Measurements from ENCODE around the gene RAMP2.

- TF ChIP-seq, protein P1, sequence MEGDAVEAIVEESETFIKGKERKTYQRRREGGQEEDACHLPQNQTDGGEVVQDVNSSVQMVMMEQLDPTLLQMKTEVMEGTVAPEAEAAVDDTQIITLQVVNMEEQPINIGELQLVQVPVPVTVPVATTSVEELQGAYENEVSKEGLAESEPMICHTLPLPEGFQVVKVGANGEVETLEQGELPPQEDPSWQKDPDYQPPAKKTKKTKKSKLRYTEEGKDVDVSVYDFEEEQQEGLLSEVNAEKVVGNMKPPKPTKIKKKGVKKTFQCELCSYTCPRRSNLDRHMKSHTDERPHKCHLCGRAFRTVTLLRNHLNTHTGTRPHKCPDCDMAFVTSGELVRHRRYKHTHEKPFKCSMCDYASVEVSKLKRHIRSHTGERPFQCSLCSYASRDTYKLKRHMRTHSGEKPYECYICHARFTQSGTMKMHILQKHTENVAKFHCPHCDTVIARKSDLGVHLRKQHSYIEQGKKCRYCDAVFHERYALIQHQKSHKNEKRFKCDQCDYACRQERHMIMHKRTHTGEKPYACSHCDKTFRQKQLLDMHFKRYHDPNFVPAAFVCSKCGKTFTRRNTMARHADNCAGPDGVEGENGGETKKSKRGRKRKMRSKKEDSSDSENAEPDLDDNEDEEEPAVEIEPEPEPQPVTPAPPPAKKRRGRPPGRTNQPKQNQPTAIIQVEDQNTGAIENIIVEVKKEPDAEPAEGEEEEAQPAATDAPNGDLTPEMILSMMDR (IDR thresholded peaks at IDR 0.05) = no peak
- no peak for TF ChIP-seq POLR2AphosphoS5 (IDR thresholded peaks at IDR 0.05)
Observed at GRCh38 chr17:42779304-42779935, 18.4 kb downstream of the RAMP2 start.
